K562 (cell line): Measurements from ENCODE around the gene HFE. TPM values are rescaled to one million over a fixed set of nuclear protein-coding genes. Genes with fewer than 3 reads are reported as not detected.

Experiments
- ARHGAP35 ChIP-seq: fragments of 450-650 bp; IDR thresholded peaks from 2 replicates; pipeline ENCODE4 v1.6.1; 2018; ENCODE audit not compliant: partially characterized antibody
- ATF7 ChIP-seq: fragments of 450-650 bp; IDR thresholded peaks from 2 replicates; pipeline ENCODE4 v1.7.1; 2014; ENCODE audit warnings: mild to moderate bottlenecking, moderate library complexity
- BHLHE40 ChIP-seq: IDR thresholded peaks from 2 replicates; pipeline ENCODE4 v1.6.1; 2011; ENCODE audit warnings: low read length, improper control_type of control experiment
- CCNT2 ChIP-seq: IDR thresholded peaks from 2 replicates; pipeline ENCODE4 v1.6.1; 2011; ENCODE audit warnings: borderline replicate concordance, low read depth, mild to moderate bottlenecking, moderate library complexity, mixed read lengths, low read length; ENCODE audit not compliant: insufficient read length; ENCODE audit errors: extremely low read depth
- CHD4 ChIP-seq: fragments of 200-600 bp; sonication (generic); IDR thresholded peaks from 3 replicates; pipeline ENCODE4 v1.6.1; 2012; ENCODE audit warnings: low read depth, mild to moderate bottlenecking, mixed read lengths, low read length, inconsistent platforms; ENCODE audit not compliant: insufficient read depth, insufficient replicate concordance, poor library complexity, severe bottlenecking
- DNMT1 ChIP-seq: fragments of 450-650 bp; IDR thresholded peaks from 2 replicates; pipeline ENCODE4 v1.6.1; 2016; ENCODE audit warnings: antibody characterized with exemption, mild to moderate bottlenecking
- E2F6 ChIP-seq, 2 experiments: IDR thresholded peaks; 2 replicates each; pipeline ENCODE4 v1.6.1; 2011; ENCODE audit warnings: borderline replicate concordance in 1 of 2, control low read depth in 1 of 2, low read depth in 1 of 2, low read length in 1 of 2, mild to moderate bottlenecking in 1 of 2, mixed read lengths in 1 of 2, moderate library complexity in 1 of 2; ENCODE audit not compliant: insufficient read depth in 1 of 2, insufficient read length in 1 of 2, poor library complexity in 1 of 2, severe bottlenecking in 1 of 2; ENCODE audit errors: extremely low read depth in 1 of 2
- ELK1 ChIP-seq: sonication (generic); formaldehyde crosslinking; IDR thresholded peaks from 2 replicates; pipeline ENCODE4 v1.8.1; 2022; ENCODE audit warnings: missing genetic modification reagents
- ESRRA ChIP-seq: fragments of 450-650 bp; IDR thresholded peaks from 2 replicates; pipeline ENCODE4 v1.6.1; 2014; ENCODE audit warnings: low read depth, mild to moderate bottlenecking, moderate library complexity, borderline replicate concordance
- ESRRB ChIP-seq: fragments of 250-450 bp; sonication (Bioruptor Pico); IDR thresholded peaks from 2 replicates; pipeline ENCODE4 v1.5.0; 2020; ENCODE audit warnings: mild to moderate bottlenecking, moderate library complexity, borderline replicate concordance
- FOXK2 ChIP-seq, 2 experiments: fragments of 450-650 bp; IDR thresholded peaks in 1 of 2; conservative IDR thresholded peaks in 1 of 2; 2 replicates each; pipeline ENCODE4 v1.6.1; 2016; ENCODE audit warnings: low read depth in 2 of 2, mild to moderate bottlenecking in 1 of 2
- FOXP1 ChIP-seq: sonication (generic); formaldehyde crosslinking; IDR thresholded peaks from 2 replicates; pipeline ENCODE4 v1.8.0; 2022; ENCODE audit warnings: mild to moderate bottlenecking, missing genetic modification reagents
- GTF2E2 ChIP-seq: fragments of 200-800 bp; sonication (Bioruptor generic); IDR thresholded peaks from 2 replicates; pipeline ENCODE4 v1.6.1; 2016; ENCODE audit warnings: missing genetic modification characterization, missing compliant biosample characterization
- IRF1 ChIP-seq: sonication (generic); formaldehyde crosslinking; IDR thresholded peaks from 2 replicates; pipeline ENCODE4 v1.8.0; 2022; ENCODE audit warnings: missing genetic modification reagents, mild to moderate bottlenecking, borderline replicate concordance
- MCM7 ChIP-seq, 2 experiments: fragments of 450-650 bp; IDR thresholded peaks; 2 replicates each; pipeline ENCODE4 v1.6.1; 2016 to 2018
- OTX1 ChIP-seq: fragments of 450-650 bp; formaldehyde crosslinking; IDR thresholded peaks from 2 replicates; pipeline ENCODE4 v1.4.0; 2022; ENCODE audit warnings: mild to moderate bottlenecking
- PRMT5 ChIP-seq: sonication (generic); formaldehyde crosslinking; IDR thresholded peaks from 2 replicates; pipeline ENCODE4 v1.5.0; 2020; ENCODE audit warnings: missing genetic modification reagents
- RNF2 ChIP-seq: sonication (generic); IDR thresholded peaks from 2 replicates; pipeline ENCODE4 v1.6.1; 2016
- SMAD2 ChIP-seq: fragments of 150-350 bp; IDR thresholded peaks from 2 replicates; pipeline ENCODE4 v1.6.1; 2014; ENCODE audit warnings: low read depth, mild to moderate bottlenecking, low read length
- SREBF2 ChIP-seq: sonication (generic); formaldehyde crosslinking; IDR thresholded peaks from 2 replicates; pipeline ENCODE4 v1.4.0; 2020; ENCODE audit warnings: mild to moderate bottlenecking, missing genetic modification reagents
- TFAM ChIP-seq: fragments of 250-450 bp; sonication (Bioruptor Pico); conservative IDR thresholded peaks from 2 replicates; pipeline ENCODE4 v1.5.0; 2021; ENCODE audit warnings: mild to moderate bottlenecking, moderate library complexity
- WHSC1 ChIP-seq: IDR thresholded peaks from one replicate; pipeline ENCODE4 v1.6.1; 2012; ENCODE audit warnings: low read length, control low read depth, inconsistent platforms
- ZBED1 ChIP-seq: IDR thresholded peaks from 2 replicates; pipeline ENCODE4 v1.6.1; 2014
- ZBTB1 ChIP-seq: sonication (generic); formaldehyde crosslinking; IDR thresholded peaks from 2 replicates; pipeline ENCODE4 v1.8.1; 2023; ENCODE audit warnings: missing genetic modification reagents, low read depth, mild to moderate bottlenecking, borderline replicate concordance
- ZNF444 ChIP-seq: fragments of 250-450 bp; sonication (Bioruptor Pico); IDR thresholded peaks from 2 replicates; pipeline ENCODE4 v1.4.0; 2020; ENCODE audit warnings: mild to moderate bottlenecking, moderate library complexity
- ZNF785 ChIP-seq: fragments of 250-450 bp; sonication (Bioruptor Pico); IDR thresholded peaks from 2 replicates; pipeline ENCODE4 v1.4.0; 2020; ENCODE audit warnings: mild to moderate bottlenecking
- ZNF830 ChIP-seq: fragments of 250-450 bp; sonication (Bioruptor Pico); IDR thresholded peaks from 2 replicates; pipeline ENCODE4 v1.5.0; 2021; ENCODE audit warnings: mild to moderate bottlenecking
- polyA plus RNA-seq, 8 experiments: library from polyadenylated mRNA; depleted of rRNA in 4 of 8; stranded (reverse) in 5 of 8; unstranded in 3 of 8; fragments of >200 nt; fragmentation: Nextera tagmentation in 2 of 8; fragmentation: Illumina TruSeq in 1 of 8; extraction: Ambion mirVana in 2 of 8; extraction: Trizol in 1 of 8; gene quantifications; 2 replicates each; pipeline versions ENCODE4 v1.2.1 to v1.2.3, GENCODE V29; 2011 to 2014; ENCODE audit warnings: inconsistent platforms in 1 of 8, missing spikeins in 1 of 8
- total RNA-seq, 7 experiments: library from RNA; depleted of rRNA in 6 of 7; stranded (reverse); fragments of >200 nt in 6 of 7; fragmentation: Illumina TruSeq in 2 of 7; extraction: Trizol in 2 of 7; gene quantifications; 2 replicates each; pipeline versions ENCODE4 v1.2.1 to v1.2.3, GENCODE V29; 2011 to 2021; ENCODE audit warnings: low replicate concordance in 1 of 7

Gene HFE
- total and polyA plus RNA-seq, 9 of the 15 experiments (the other 6 are each of a cell fraction or from before 2014, with no cell fraction given): 0.14 to 1.2 (median 0.76) TPM

- TF ChIP-seq E2F6 (IDR thresholded peaks at IDR 0.05; ENCODE audit: borderline replicate concordance in 1 of 2, extremely low read depth in 1 of 2, insufficient read depth in 1 of 2, insufficient read length in 1 of 2, low read depth in 1 of 2, low read length in 1 of 2, poor library complexity in 1 of 2, severe bottlenecking in 1 of 2) (peak; percentile 50 to 82), ESRRB (peak; percentile 69; the same call in 1 of the 2 replicates), WHSC1 (no peak), ZNF444 (CRISPR knock-in tag) (no peak), BHLHE40 (peak; percentile 14; the same call in 1 of the 2 replicates), FOXP1 (CRISPR knock-in tag) (peak; percentile 93), RNF2 (no peak), ZBTB1 (CRISPR knock-in tag) (peak; percentile 87), GTF2E2 (tag) (peak; percentile 99), CCNT2 (peak; percentile 47), PRMT5 (CRISPR knock-in tag) (peak; percentile 76; the same call in 1 of the 2 replicates), ESRRA (0 out of 2 replicates have a peak, but pooled peaks have one; percentile 38), SREBF2 (CRISPR knock-in tag) (no peak), SMAD2 (no peak), OTX1 (peak; percentile 63; the same call in 1 of the 2 replicates), ZNF830 (CRISPR knock-in tag) (peak; percentile 94; the same call in 1 of the 2 replicates), DNMT1 (no peak), FOXK2 (conservative IDR thresholded peaks at IDR 0.05 in 1 of 2, IDR thresholded peaks at IDR 0.05 in 1 of 2; ENCODE audit: low read depth in 2 of 2) (peak in 1 of 2 experiments; percentile 73; a peak in 3 of 4 replicates), IRF1 (CRISPR knock-in tag) (peak; percentile 25; the same call in 1 of the 2 replicates), ZBED1 (peak; percentile 95), ATF7 (peak; percentile 49), MCM7 (IDR thresholded peaks at IDR 0.05) (no peak), ELK1 (CRISPR knock-in tag) (no peak), CHD4 (no peak), ZNF785 (no peak), ARHGAP35 (peak; percentile 77), TFAM (CRISPR knock-in tag) (no peak)
Observed at GRCh38 chr6:26123947-26124780, 36.9 kb downstream of the HFE start (continued).
